HFFc6 (cell line): ENCODE data around the gene STK10. TPM values are rescaled to one million over a fixed set of nuclear protein-coding genes. Genes with fewer than 3 reads are reported as not detected.
A peak's percentile ranks its signal among the peaks of the same experiment; 100 is the strongest.

Experiments
- DNase-seq: peaks from one replicate; pipeline ENCODE4 v3.0.0-alpha.2; 2018
- H3K27ac Mint-ChIP-seq: 2 replicates; pipeline ENCODE4 v1.8.0; 2020; ENCODE audit warnings: mild to moderate bottlenecking, mixed read lengths
- H3K27me3 Mint-ChIP-seq: 2 replicates; pipeline ENCODE4 v1.8.0; 2021; ENCODE audit warnings: mild to moderate bottlenecking, moderate library complexity, mixed read lengths; ENCODE audit not compliant: insufficient read depth
- H3K36me3 Mint-ChIP-seq: 2 replicates; pipeline ENCODE4 v1.8.0; 2021; ENCODE audit warnings: low read depth, mixed read lengths
- H3K4me1 Mint-ChIP-seq: 2 replicates; pipeline ENCODE4 v1.8.0; 2020; ENCODE audit warnings: low read depth, mixed read lengths
- H3K4me3 Mint-ChIP-seq: 2 replicates; pipeline ENCODE4 v1.8.0; 2020; ENCODE audit warnings: mild to moderate bottlenecking, moderate library complexity, mixed read lengths
- H3K9me3 Mint-ChIP-seq: 2 replicates; pipeline ENCODE4 v1.8.0; 2020; ENCODE audit warnings: mild to moderate bottlenecking, mixed read lengths
- CTCF ChIP-seq: fragments of 200-600 bp; sonication (generic); IDR thresholded peaks from 2 replicates; pipeline ENCODE4 v1.5.0; 2021; ENCODE audit warnings: antibody characterized with exemption, mild to moderate bottlenecking
- total RNA-seq, 6 experiments: library from RNA; stranded (reverse); fragmentation: NEBNext Ultra II Directional; extraction: Animal tissue kit (Norgen Biotek cat#: 25700); gene quantifications; 2 replicates in 1 of 6; 3 replicates in 5 of 6; pipeline ENCODE4 v1.2.3, GENCODE V29; 2021

The STK10 gene
- total RNA-seq, 6 experiments from 2014 or later, result 39.8 to 51.6 (median 47.5) TPM

- Mint-ChIP-seq H3K27ac (no peak overlapping the region; the same call in 1 of the 2 replicates), H3K4me3 (no peak overlapping the region), H3K4me1 (no peaks in the 10 kb centered on the region), H3K27me3 (no peaks in the 10 kb centered on the region), H3K36me3 (peaks cover 34% of the 10 kb centered on the region), H3K9me3 (no peaks in the 10 kb centered on the region)
- no peak for DNase-seq
- no peak for TF ChIP-seq CTCF
Measured at GRCh38 chr5:172224996-172225395, 37.0 kb upstream of the STK10 start.

- Mint-ChIP-seq H3K27me3 (no peaks in the 10 kb centered on the region), H3K9me3 (no peaks in the 10 kb centered on the region), H3K4me1 (no peaks in the 10 kb centered on the region), H3K4me3 (no peak overlapping the region), H3K36me3 (peaks cover 42% of the 10 kb centered on the region), H3K27ac (peak overlapping the region; percentile 7; the same call in 1 of the 2 replicates)
- TF ChIP-seq CTCF, result no peak
- no peak for DNase-seq
Measured at GRCh38 chr5:172223901-172224873, 36.2 kb upstream of the STK10 start.

- Mint-ChIP-seq H3K9me3 (no peaks in the 10 kb centered on the region), H3K27me3 (no peaks in the 10 kb centered on the region), H3K27ac (no peak overlapping the region), H3K4me3 (no peak overlapping the region), H3K4me1 (peaks cover 20% of the 10 kb centered on the region), H3K36me3 (peaks cover 58% of the 10 kb centered on the region)
- TF ChIP-seq CTCF, result no peak
- no peak for DNase-seq
Measured at GRCh38 chr5:172219296-172219695, 31.3 kb upstream of the STK10 start.

GRCh38 chr5:172216345-172216744, 28.3 kb upstream of the STK10 start:
- Mint-ChIP-seq H3K4me3 (no peak overlapping the region), H3K27me3 (no peaks in the 10 kb centered on the region), H3K27ac (peak overlapping the region; percentile 62), H3K4me1 (peaks cover 22% of the 10 kb centered on the region), H3K36me3 (peaks cover 52% of the 10 kb centered on the region), H3K9me3 (no peaks in the 10 kb centered on the region)
- no peak for TF ChIP-seq CTCF
- DNase-seq, result no peak

- H3K4me3 Mint-ChIP-seq, result no peak overlapping the region
- TF ChIP-seq CTCF, result no peak
- no peaks in the 10 kb centered on the region for H3K9me3 Mint-ChIP-seq
- no peaks in the 10 kb centered on the region for H3K27me3 Mint-ChIP-seq
- H3K27ac Mint-ChIP-seq, result no peak overlapping the region
- peaks cover 22% of the 10 kb centered on the region for H3K4me1 Mint-ChIP-seq
- no peak for DNase-seq
- peaks cover 25% of the 10 kb centered on the region for H3K36me3 Mint-ChIP-seq
Measured at GRCh38 chr5:172213126-172213525, 25.1 kb upstream of the STK10 start.
